Liver (tissue), 9 donors: ENCODE data around the gene MPND. TPM values are rescaled to one million over a fixed set of nuclear protein-coding genes. Genes with fewer than 3 reads are reported as not detected.

Experiments
- DNase-seq: peaks from one replicate; pipeline ENCODE4 v3.0.0-alpha.2; 2017; ENCODE audit warnings: low spot score
- H3K27ac ChIP-seq, 2 donors: one replicate each; pipeline ENCODE4 v1.7.0; 2013; ENCODE audit warnings: inconsistent platforms in 2 of 2, low read length in 2 of 2, control low read depth in 1 of 2, low read depth in 1 of 2, mild to moderate bottlenecking in 1 of 2
- H3K27me3 ChIP-seq, 4 donors: one replicate each; pipeline versions ENCODE4 v1.6.1 to v1.7.0; 2013; ENCODE audit warnings: low read length in 3 of 4, inconsistent platforms in 1 of 4, mild to moderate bottlenecking in 1 of 4, moderate library complexity in 1 of 4; ENCODE audit not compliant: control insufficient read depth in 4 of 4, insufficient read depth in 4 of 4
- H3K36me3 ChIP-seq, 4 donors: one replicate each; pipeline versions ENCODE4 v1.6.1 to v1.7.0; 2013; ENCODE audit warnings: low read length in 3 of 4, mild to moderate bottlenecking in 3 of 4, low read depth in 1 of 4, moderate library complexity in 1 of 4; ENCODE audit not compliant: control insufficient read depth in 4 of 4, insufficient read depth in 3 of 4
- H3K4me1 ChIP-seq, 4 donors: one replicate each; pipeline versions ENCODE4 v1.6.1 to v1.7.0; 2013; ENCODE audit warnings: low read length in 3 of 4, mild to moderate bottlenecking in 3 of 4, moderate library complexity in 1 of 4; ENCODE audit not compliant: control insufficient read depth in 4 of 4, insufficient read depth in 4 of 4
- H3K4me3 ChIP-seq, 3 donors: one replicate each; pipeline versions ENCODE4 v1.6.1 to v1.7.0; 2013; ENCODE audit warnings: low read length in 3 of 3, control low read depth in 1 of 3, low read depth in 1 of 3, mild to moderate bottlenecking in 1 of 3
- H3K9ac ChIP-seq, 2 donors: one replicate each; pipeline ENCODE4 v1.7.0; 2013; ENCODE audit warnings: low read length in 2 of 2, mild to moderate bottlenecking in 2 of 2, moderate library complexity in 2 of 2, control low read depth in 1 of 2, low read depth in 1 of 2
- H3K9me3 ChIP-seq, 4 donors: one replicate each; pipeline versions ENCODE4 v1.6.1 to v1.7.0; 2013; ENCODE audit warnings: low read length in 3 of 4; ENCODE audit not compliant: control insufficient read depth in 4 of 4
- CTCF ChIP-seq: fragments of 150-350 bp; IDR thresholded peaks from 2 replicates; pipeline ENCODE4 v1.5.1; 2017; ENCODE audit warnings: improper control_type of control experiment, low read depth, low read length; ENCODE audit not compliant: missing input control
- EGR1 ChIP-seq, 2 donors: IDR thresholded peaks; 2 replicates each; pipeline ENCODE4 v1.6.1; 2016 to 2018; ENCODE audit warnings: antibody characterized with exemption in 2 of 2, low read depth in 2 of 2
- FOXA1 ChIP-seq: IDR thresholded peaks from 2 replicates; pipeline ENCODE4 v1.6.1; 2016; ENCODE audit warnings: antibody characterized with exemption
- FOXA2 ChIP-seq: IDR thresholded peaks from 2 replicates; pipeline ENCODE4 v1.6.1; 2016; ENCODE audit warnings: antibody characterized with exemption
- GABPA ChIP-seq, 2 donors: IDR thresholded peaks in 1 of 2; conservative IDR thresholded peaks in 1 of 2; 2 replicates each; pipeline ENCODE4 v1.6.1; 2016; ENCODE audit warnings: antibody characterized with exemption in 2 of 2, mild to moderate bottlenecking in 1 of 2, moderate library complexity in 1 of 2
- HNF4A ChIP-seq, 2 donors: conservative IDR thresholded peaks; 2 replicates each; pipeline ENCODE4 v1.6.1; 2016; ENCODE audit warnings: antibody characterized with exemption in 2 of 2, mild to moderate bottlenecking in 2 of 2
- HNF4G ChIP-seq: IDR thresholded peaks from 2 replicates; pipeline ENCODE4 v1.6.1; 2016; ENCODE audit warnings: antibody characterized with exemption
- JUND ChIP-seq, 2 donors: IDR thresholded peaks; 2 replicates each; pipeline ENCODE4 v1.6.1; 2016; ENCODE audit warnings: antibody characterized with exemption in 2 of 2
- MAX ChIP-seq: IDR thresholded peaks from 2 replicates; pipeline ENCODE4 v1.6.1; 2016; ENCODE audit warnings: antibody characterized with exemption
- NR2F2 ChIP-seq: IDR thresholded peaks from 2 replicates; pipeline ENCODE4 v1.6.1; 2016; ENCODE audit warnings: antibody characterized with exemption
- RAD21 ChIP-seq, 2 donors: IDR thresholded peaks; 2 replicates each; pipeline ENCODE4 v1.6.1; 2016; ENCODE audit warnings: antibody characterized with exemption in 2 of 2, mild to moderate bottlenecking in 2 of 2
- REST ChIP-seq: IDR thresholded peaks from 2 replicates; pipeline ENCODE4 v1.6.1; 2016; ENCODE audit warnings: antibody characterized with exemption, mild to moderate bottlenecking
- SP1 ChIP-seq: IDR thresholded peaks from 2 replicates; pipeline ENCODE4 v1.6.1; 2018; ENCODE audit warnings: antibody characterized with exemption, mild to moderate bottlenecking
- TAF1 ChIP-seq: conservative IDR thresholded peaks from 2 replicates; pipeline ENCODE4 v1.6.1; 2016; ENCODE audit warnings: antibody characterized with exemption, mild to moderate bottlenecking
- YY1 ChIP-seq: IDR thresholded peaks from 2 replicates; pipeline ENCODE4 v1.6.1; 2016; ENCODE audit warnings: antibody characterized with exemption, mild to moderate bottlenecking
- ZBTB33 ChIP-seq: IDR thresholded peaks from 2 replicates; pipeline ENCODE4 v1.6.1; 2016; ENCODE audit warnings: antibody characterized with exemption
- WGBS: extraction: QIAGEN DNeasy Blood & Tissue Kit; methylation state at CpG from one replicate; pipeline ENCODE4 v1.1.7; 2013; 5-methylcytosine and 5-hydroxymethylcytosine counted together
- polyA plus RNA-seq, 2 donors: library from polyadenylated mRNA; stranded (reverse) in 1 of 2; unstranded in 1 of 2; fragments of 200-250 nt in 1 of 2; fragments of >200 nt in 1 of 2; fragmentation: Nextera tagmentation in 1 of 2; extraction: Ambion mirVana in 1 of 2; gene quantifications; one replicate each; pipeline versions ENCODE4 v1.2.1 to v1.2.3, GENCODE V29; 2013 to 2015
- total RNA-seq, 2 donors: library from RNA; depleted of rRNA; stranded (reverse); fragments of >200 nt; gene quantifications; one replicate each; pipeline ENCODE4 v1.2.3, GENCODE V29; 2014
- TF ChIP-seq, protein P1 (sequence below): IDR thresholded peaks from 2 replicates; pipeline ENCODE4 v1.6.1; 2016; ENCODE audit warnings: antibody characterized with exemption
- donor health status: healthy.
- donor health status: healthy.
- donor health status: healthy.
- donor health status: healthy.
- donor health status: healthy.

MPND gene
- total and polyA plus RNA-seq, 4 donors, result 4.7 to 9.9 (median 9.2) TPM

DNA sequence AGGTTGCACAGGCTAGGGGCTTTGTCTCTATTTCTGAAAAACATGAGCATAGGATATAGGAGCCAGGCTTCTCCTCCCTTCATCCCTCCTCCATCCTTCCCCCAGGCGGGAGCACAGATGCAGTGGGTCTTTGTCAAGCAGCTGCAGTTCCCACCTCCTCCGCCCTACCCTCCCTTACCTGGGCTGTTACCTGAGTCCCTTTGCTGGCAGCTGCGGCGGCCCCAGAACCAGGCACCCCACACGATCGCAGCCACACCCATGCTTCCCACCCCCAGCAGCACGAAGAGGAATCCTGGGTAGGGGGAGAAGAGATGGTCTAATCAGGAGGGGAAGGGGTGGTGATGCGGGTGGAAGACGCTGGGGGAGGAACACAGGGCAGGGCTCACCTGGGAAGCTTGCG is 49.0 kb upstream of the MPND start (continued):
- no peak for TF ChIP-seq GABPA (IDR thresholded peaks at IDR 0.05 in 1 of 2, conservative IDR thresholded peaks at IDR 0.05 in 1 of 2)

DNA sequence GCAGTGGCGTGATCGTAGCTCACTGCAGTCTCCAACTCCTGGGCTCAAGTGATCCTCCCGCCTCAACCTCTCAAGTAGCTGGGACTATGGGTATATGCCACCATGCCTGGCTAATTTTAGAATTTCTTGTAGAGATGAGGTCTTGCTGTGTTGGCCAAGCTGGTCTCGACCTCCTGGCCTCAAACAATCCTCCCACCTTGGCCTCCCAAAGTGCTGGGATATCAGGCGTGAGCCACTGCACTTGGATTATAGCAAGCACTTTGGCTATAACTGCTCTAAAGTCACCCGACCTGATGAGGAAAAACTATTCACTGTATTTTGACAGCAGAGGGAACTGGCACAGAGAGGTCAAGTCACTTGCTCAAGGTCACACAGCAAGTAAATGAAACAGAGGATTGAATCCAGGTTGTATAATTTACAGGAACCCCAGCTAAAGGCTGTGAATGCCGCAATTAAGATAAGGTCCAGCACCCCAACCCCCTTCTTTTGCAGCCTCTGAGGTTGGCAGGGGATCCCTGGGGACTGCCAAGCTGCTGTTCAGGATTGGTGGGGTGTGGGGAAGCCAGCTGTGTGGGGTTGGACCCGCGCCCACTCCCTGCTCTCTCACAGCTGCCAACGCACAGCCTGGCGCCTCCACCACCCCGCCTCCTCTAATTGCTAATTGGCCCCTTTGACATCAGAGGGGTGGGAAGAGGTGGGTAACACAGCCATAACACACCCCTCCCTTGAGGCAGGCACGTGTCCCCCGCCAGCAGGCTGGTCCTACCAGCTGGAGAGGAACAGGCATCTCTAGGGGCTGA is 47.2 kb upstream of the MPND start:
- WGBS, result 75% methylated on average over 14 of the region's 14 CpGs
- Histone ChIP-seq H3K4me3 (no peak overlapping the region), H3K9ac (no peak overlapping the region), H3K4me1 (no peaks in the 10 kb centered on the region), H3K36me3 (no peaks in the 10 kb centered on the region), H3K27ac (no peak overlapping the region), H3K9me3 (no peaks in the 10 kb centered on the region), H3K27me3 (no peaks in the 10 kb centered on the region)
- TF ChIP-seq NR2F2 (no peak), GABPA (IDR thresholded peaks at IDR 0.05 in 1 of 2, conservative IDR thresholded peaks at IDR 0.05 in 1 of 2) (no peak), TAF1 (no peak), FOXA2 (no peak), YY1 (no peak), REST (no peak), JUND (IDR thresholded peaks at IDR 0.05) (no peak), CTCF (no peak), HNF4G (no peak), MAX (no peak), HNF4A (conservative IDR thresholded peaks at IDR 0.05) (no peak), ZBTB33 (no peak), RAD21 (IDR thresholded peaks at IDR 0.05) (no peak), SP1 (no peak), FOXA1 (no peak), EGR1 (IDR thresholded peaks at IDR 0.05; ENCODE audit: low read depth in 2 of 2) (no peak)
- TF ChIP-seq, protein P1, sequence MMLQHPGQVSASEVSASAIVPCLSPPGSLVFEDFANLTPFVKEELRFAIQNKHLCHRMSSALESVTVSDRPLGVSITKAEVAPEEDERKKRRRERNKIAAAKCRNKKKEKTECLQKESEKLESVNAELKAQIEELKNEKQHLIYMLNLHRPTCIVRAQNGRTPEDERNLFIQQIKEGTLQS, result no peak
- no peak for DNase-seq
